ENCODE data around the gene IPPK.
"Not testable (repeated sequence)": the region's sequence is repeated elsewhere in the genome, so short reads cannot be mapped to it uniquely, and the experiment has no call there.

The IPPK gene

DNA sequence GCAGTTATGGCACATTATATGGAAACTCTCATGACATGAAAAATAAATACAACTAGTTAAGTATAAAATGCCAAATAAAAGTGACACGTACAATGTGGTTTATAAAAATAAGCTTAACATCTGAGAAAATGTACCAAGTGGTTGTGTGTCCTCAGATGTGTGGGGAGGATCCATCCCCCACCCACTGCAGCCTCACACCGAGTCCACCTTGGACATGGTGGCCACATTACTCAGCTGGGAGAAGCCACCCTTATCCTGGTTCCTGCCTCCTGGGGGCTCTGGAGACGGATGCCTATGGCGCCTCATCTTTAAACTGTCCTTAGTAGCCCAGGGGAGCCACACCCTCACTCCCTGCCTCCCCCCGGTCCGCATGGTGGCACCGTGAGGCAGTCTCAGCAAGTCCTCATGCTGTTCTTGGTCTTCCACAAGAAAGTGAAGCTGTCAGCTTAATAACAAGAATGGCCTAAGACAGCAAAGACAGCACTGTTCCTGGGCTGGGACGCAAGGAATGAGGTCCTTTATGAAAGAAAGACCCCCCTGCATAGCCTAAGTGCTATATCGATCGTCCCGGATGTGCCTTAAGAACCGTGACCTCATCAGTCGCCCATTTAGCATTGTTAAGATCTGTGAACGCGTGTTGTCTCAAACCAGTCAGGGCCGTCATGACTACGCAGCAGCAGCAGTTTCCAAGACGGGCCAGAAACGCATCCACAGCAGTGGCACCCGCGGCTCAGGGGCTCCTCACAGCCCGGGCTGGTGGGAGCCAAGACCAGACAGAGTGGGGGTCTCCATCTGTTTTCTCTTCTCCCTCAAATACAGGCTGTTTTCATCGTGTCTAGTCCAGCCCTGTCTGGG lies 56.4 kb downstream of the IPPK start:
- no peak for DNase-seq (ENCODE audit: low spot score)

DNA sequence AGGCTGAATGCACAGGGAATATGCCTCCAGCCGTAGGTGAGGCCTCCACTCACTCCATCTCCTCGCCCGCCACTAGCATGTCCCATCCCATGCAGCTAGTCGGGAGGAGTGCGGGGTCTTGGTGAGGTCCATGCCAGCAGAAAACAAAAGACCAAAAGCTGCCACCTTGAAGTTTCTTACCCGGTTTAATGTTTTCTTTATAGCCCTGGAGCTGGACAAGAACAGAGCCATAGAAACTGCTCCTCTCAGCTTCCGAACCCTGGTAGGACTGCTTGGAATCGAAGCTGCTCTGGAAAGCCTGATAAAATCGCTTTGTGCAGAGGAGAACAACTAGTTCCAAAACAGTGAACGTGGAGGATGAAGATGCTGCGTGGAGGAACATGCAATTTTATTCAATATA lies 57.1 kb downstream of the IPPK start:
- DNase-seq (ENCODE audit: low spot score): no peak

DNA sequence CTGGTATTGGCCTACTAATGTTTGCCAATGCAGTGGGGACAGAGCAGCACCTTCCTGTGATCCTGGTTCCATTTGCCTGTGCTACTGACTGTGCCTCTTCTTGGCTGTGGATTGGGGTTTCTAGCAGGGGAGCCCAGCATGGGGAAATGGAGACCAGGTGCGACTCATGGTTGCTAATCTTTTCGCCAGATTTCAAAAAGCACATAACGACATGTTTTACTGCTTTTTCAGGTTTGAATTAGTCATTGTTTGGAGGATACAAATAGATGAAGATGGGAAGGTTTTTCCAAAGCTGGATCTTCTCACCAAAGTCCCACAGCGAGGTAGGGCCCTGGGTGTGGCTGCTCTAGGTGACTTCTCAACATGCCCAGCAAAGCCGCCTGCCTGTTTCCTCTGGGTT lies 57.6 kb downstream of the IPPK start:
- DNase-seq (ENCODE audit: low spot score): no peak

DNA sequence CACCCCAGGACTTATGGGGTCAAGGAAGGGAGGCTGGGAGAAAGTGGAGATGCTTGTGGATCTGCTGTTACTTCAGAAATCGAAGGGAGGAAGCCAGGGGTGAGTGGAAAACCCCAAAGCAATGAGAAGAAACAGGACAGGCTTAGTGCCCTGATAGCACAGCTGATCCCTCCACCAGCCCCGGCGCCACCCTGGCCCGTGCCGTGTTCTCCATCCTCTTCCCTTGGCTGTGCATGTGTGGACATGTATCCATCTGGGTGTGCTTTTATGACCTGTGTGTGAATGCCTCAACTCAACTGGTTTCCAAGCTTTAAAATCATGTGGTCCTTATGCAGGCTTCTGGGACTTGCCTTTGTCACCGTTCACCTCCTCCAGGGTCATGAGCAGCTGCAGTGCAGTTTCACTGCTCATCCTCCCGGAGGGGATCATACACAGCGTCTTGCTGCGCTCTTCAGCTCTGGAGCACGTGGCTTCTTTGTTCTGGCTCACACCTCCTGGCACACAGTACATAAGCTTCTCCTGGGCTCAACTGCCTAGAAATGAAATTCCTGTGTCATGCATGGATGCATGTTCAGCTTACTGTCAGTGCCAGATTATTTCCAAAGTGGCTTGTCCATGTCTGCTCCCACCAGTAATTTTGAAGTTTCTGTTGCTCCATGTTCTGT lies 58.2 kb downstream of the IPPK start:
- DNase-seq (ENCODE audit: low spot score): no peak

DNA sequence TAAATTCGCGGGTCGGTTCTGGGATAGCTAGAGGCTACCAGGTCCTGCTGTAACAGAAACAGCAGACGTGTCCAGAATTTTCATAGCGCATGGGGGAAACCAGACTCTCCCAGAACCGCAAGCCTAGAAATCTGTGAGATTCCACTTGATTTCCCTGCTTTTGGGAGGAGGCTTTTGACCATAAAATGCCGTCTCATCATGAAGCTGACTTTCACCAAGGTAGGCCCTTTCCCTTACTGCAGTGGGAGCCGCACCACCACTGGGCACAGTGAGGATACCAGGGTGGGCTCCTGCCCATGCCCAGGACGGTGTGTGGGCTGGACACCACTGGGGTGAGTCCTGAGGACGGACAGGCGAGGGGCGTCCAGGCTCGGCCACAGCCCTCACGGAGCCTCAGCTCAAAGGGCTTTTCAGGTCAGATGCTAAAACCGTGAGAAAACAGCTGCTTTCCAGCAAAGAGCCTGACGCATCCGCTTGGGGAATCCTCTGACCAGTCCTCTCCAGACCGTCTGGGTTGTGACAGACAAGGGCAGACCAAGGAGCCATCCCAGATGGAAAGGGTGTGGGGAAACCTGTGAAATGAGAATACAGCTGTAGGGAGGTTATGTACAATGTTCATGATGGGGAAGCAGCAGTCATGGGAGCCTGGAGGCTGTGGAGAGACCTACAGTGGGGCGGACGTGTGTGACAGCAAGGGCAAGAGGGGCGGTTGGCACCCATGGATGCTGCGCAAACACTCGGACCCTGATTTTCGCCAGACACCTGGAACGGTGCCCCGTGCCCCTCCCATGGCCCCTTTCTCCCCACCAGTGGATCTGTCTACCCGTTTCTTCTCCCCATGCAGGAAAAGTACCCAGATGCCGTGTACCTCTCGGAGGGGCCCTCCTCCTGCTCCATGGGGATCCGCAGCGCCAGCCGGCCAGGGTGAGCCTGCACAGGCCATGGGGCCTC lies 59.2 kb downstream of the IPPK start:
- DNase-seq (ENCODE audit: low spot score): no peak

DNA sequence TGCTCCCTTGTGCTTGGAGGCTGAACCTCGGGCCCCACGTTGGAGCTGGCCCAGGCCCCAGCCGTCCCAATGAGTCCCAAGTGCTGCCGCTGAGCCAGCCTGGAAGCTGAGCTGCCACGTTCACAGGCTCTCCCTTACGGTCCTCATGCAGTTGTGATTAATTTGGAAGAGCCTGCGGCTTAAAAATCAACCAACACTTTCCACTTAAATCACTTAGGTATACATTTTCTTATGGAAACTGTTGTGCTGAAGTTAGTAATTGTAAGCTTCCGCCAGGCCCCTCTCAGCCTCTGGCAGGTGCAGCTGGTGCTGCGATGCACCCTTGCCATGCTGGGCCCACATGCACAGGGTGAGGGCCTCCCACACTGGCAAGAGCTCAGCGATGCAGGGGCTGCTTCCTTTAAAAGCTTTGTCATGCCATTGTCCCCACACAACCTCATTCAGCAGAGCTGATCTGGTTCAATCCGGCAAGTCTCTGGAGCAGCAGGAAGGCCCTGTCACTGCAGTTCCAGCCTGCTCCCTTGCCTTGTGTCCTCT lies 61.0 kb downstream of the IPPK start:
- no peak for DNase-seq (ENCODE audit: low spot score)

DNA sequence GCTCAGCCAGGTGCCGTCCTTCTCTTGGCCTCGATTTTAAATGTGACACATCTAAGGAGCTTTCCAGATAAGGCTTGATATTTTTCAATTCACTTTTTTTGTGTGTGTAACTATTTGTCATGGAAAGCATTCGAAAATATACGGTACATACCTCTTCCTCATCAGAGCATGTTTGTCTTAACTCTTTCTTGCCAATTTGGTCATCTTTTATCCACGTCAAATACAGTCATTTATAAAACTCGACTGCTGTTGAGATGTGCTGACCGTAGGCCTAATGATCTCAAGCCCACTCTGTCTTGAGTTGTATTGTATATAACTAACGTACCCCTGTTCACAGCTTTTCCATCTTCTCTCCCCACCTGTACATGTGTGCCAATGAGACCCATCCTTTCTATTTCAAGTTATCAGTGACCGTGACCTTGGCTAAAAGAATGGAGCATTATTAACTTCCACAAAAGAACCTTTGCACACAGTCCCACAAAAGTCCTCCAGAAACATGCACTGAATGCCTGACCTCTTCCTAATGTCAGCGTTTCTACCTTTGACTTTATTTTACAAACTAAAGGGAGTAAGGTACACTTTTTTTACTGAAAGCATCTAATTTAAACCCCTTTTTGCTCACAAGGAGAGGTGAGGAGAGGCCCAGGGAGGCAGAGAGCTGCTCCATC lies 61.6 kb downstream of the IPPK start:
- no peak for DNase-seq (ENCODE audit: low spot score)

DNA sequence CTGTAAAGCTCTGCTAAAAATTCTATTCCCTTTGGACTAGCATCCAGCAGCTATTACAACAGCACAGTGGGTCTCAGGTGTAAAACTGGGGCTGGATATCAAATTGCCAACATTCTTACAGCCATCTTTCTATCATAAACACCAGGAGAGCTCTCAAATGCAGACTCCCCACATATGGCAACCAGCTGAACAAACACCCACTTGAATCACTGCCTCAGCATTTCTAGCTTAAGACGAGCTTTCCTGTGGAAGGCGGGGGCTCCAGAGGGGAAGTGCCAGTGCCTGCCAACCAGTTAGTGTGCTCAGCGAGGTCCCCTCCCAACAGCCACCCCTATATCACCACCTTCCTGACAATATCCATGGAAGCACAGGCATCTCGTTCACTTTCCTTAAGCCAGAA lies 62.2 kb downstream of the IPPK start:
- DNase-seq (ENCODE audit: low spot score): no peak

DNA sequence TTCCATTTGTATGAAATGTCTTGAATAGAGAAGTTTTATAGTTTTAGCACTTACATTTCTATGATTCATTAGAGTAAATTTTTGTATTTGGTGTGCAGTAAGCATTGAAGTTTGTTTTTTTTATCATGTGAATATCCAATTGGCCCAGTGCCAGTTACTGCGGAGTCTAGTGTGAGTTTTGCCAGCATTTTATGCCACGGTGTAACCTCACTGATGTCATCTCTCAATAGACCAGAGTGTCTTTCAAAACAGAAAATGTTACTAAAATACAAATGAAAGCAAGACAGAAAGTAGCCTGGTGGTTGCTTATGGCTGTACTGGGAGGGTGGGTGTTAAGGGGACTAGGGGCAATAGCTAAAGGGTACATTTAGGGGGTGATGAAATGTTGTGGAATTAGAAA lies 62.8 kb downstream of the IPPK start:
- no peak for DNase-seq (ENCODE audit: low spot score)

DNA sequence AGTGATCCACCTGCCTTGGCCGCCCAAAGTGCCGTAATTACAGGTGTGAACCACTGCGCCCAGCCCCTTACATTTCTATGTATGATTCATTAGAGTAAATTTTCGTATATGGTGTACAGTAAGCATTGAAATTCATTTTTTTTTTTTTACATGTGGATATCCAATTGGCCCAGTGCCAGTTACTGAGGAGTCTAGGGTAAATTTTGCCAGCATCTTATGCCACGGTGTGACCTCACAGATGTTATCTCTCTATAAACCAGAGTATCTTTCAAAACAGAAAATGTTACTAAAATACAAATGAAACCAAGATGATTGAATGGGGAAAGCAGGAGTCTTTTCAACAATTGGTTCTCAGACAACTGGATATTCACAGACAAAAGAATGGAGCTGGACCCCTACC lies 64.7 kb downstream of the IPPK start:
- no peak for DNase-seq (ENCODE audit: low spot score)

DNA sequence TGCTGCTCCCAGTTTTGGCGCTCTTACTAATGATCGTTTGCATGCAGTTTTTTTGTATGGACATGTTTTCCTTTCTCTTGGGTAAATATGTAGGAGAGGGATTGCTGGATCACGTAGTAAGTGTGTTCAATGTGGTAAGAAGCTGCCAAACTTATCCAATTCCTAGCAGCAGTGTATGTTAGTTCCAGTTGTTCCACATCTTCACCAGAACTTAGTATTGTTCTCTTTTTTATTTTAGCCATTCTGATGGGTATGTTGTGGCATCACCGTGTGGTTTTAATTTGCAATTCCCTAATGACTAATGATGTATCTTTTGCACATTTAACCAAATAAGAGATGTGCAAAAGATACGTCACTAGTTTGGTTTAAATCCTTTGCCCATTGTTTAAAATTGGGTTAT lies 65.9 kb downstream of the IPPK start:
- DNase-seq (ENCODE audit: low spot score): no peak

DNA sequence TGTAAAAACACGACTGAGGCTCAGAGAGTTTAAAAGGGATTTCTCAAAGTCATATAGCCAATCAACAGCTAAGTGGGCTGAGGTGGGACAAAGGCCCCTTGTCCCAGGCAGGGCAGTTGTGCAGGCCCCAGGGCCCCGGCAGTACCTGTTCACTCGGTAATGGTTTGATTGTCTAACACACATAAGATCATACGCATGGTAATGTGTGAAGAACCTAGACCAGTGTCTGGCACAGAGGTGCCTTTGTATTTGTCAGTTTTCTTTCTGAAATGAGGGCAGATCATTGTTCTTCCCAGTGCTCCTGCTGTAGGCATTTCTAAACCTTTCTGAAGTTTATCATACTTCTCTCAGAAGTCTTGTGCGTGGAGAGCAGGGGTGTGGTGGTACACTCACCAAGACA lies 66.8 kb downstream of the IPPK start:
- no peak for DNase-seq (ENCODE audit: low spot score)

DNA sequence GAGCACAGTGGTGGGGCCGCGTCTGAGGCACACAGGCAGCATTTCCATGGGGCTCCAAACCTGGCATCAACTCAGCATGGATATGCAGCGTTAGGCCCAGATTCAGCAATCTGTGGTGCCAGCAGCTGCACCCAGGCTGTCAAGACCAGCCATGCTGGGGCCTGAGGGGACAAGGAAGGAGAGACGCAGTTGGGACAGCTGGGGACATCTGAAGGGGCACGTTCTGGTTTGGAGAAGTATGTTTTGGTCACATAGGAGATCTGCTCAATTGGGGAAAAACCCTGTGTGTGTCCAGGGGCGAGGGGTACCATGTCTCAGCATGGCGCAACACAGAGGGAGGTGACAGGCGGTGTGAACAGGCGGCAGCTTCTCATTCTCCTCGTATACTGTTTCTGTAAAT lies 67.5 kb downstream of the IPPK start:
- DNase-seq (ENCODE audit: low spot score): no peak

DNA sequence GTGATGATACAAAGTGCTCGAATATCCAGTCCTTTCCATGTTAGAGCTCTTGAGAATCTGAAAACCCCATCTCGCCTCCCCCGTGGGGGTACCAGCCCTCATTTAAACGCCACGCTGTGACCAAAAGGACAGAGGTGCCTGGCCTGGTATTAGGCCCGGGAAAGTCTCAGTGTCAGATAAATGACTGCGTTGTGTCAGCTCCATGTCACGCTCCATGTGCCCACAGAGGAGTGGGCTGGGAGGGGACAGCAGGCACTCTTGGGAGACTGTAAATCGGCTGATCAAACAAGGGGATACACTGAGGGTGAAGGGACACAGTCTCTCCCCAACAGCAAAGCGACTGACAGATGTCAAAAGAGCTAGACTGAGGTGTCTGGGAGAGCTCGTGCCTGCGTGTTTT lies 68.5 kb downstream of the IPPK start:
- DNase-seq (ENCODE audit: low spot score): no peak

DNA sequence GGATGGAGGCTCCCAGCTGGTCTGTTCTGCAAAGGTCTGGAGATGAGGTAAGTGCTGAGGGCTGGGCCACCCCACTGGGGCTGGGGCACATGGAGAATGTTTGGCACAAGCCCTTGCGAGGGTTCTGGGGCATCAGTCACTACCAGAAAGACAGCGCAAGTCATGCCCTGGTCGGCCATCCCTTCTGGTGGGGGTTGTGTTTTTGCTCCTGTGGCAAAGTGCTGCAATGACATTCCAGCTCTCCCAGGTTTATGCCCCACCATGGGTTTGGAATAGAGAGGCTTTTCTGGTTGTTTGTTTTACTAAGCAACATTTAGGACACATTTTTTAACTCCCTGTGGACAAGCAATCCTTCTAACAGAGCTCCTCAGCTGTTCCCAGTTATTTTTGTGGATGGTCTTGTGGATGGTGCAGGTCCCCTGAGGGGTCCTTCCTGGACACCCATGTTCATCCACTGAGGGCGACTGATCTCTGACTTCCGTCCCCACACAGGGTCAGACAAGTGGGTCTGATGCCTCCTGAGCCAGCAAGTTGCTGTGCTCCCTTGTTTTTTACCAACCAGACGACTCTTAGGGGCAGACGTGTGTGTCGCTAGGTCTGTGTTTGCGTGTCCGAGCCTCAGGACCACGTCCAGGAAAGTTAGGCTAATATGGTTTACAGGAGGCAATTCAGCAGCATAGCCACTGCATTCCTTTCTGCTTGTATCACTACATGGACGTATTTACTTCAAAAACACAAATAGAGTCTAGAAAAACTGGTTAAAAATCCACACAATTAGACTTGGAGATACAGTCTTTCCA lies 69.3 kb downstream of the IPPK start:
- no peak for DNase-seq (ENCODE audit: low spot score)

DNA sequence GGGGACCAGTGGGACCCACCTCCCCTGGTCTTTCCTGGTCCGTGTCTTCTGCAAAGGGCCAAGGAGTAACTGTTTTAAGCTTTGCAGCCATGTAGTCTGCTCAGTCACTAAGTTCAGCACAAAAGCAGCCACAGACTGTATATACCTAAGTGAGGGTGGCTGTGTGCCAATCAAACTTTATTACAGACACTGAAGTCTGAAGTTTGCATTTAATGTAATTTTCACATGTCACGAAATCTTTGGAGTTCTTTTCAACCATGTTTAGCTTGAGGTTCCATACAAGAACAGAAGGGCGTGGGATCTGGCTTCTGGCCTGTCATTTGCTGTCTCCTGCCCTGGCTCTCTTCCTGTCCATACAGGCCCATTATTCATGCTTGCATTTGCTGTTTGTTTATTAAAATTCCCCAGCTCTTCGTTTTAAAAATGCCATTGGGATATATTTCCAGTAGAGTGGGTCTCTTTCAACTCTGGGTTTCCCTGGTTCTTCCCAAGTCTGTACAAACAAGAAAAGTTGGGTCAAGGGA lies 69.9 kb downstream of the IPPK start:
- no peak for DNase-seq (ENCODE audit: low spot score)

DNA sequence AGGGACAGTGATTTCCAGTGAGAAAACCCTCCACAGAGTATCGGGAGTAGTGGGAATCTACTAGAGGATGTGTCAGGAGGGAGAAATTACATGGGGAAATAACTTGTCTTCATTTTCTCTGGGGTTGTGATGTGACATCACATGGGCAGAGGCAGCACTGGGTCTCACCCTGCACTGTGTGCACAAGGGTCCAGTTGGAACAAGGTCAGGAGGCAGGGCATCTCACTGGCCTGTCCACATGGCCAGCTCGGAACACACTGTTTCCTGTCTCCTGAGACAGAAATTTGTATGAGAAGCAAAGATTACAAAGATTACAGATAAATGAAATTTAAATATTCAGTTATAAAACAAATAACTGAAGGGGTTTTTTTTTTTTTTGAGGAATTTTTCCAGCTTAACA lies 71.5 kb downstream of the IPPK start:
- DNase-seq (ENCODE audit: low spot score): no peak

DNA sequence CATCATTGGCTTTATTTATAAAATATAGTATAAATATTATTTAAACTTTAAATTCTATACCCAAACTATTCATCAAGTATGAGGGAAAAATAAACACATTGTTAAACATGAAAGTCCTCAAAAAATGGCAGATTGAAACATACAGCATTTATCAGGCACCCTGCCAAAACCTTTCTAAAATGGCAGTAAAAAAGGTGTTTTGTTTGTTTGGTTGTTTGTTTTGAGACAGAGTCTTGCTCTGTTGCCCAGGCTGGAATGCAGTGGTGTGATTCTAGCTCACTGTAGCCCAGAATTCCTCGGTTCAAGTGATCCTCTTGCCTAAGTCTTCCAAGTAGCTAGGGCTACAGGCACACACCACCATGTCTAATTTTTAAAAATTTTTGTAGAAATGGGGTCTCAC lies 74.0 kb downstream of the IPPK start:
- no peak for DNase-seq (ENCODE audit: low spot score)

DNA sequence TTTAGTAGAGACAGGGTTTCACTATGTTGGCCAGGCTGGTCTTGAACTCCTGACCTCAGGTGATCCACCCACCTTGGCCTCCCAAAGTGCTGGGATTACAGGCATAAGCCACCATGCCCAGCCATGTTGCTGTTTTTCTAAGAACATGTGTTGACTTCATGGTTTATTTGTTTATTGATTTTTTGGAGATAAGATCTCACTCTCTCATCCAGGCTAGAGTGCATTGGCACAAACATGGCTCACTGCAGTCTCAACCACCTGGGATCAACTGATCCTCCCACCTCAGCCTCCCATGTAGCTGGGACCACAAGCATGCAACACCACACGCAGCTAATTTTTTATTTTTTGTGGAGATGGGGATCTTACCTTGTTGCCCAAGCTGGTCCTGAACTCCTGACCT lies 74.9 kb downstream of the IPPK start:
- not testable (repeated sequence) for DNase-seq (ENCODE audit: low spot score)

DNA sequence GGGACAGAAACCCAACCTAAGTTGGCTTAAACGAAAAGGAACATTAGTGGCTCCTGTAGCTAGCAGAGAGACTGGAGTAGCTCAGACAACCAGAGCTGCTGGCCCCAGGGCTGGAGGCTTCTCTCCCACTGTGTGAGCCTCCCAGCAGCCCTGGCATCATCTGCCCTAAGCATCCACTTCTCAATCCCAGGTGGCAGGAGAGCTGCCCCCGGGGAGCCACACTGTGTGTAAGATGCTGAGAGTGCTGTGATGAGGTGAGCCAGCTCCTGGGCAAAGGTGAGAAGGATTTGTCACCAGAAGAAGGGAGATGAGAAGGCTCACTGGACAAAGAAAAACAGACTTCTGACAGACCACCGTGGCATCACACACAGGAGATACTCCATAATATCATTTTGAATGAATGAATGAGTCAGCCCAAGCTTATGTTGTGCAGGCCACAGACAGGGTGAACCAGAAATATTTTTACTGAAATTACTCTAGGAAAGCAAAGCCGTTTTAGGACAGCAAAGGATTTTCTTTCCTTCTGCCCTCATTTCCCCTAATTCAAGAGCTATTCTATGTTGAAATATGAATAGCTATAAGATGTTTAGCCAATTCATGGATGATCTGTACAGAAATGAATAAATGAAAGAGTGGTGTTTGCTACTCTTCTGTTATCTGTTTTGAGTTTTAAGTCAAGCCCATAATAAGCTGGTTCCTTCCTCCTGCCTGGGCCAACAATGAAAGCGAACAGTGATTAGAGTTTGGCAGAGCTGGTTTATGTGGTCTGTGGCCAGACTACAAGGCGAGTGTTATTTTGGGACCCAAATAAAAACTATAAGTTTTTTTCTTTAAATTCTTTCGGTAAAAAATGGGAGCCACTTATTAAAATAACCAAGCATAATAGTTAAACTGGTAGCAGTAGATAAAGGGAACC lies 76.7 kb downstream of the IPPK start:
- DNase-seq (ENCODE audit: low spot score): no peak
